SH-SY5Y (cell line): ENCODE measurements around the gene ZSCAN2.

ENCODE experiments used
- GATA2 ChIP-seq: IDR thresholded peaks from 2 replicates; pipeline ENCODE4 v1.6.1; 2011; ENCODE audit warnings: mild to moderate bottlenecking, low read depth, low read length
- GATA3 ChIP-seq: IDR thresholded peaks from 2 replicates; pipeline ENCODE4 v1.6.1; 2011; ENCODE audit warnings: low read depth, mild to moderate bottlenecking, low read length, moderate library complexity

ZSCAN2 gene

GRCh38 chr15:84599906-84600305, 903 bp upstream of the ZSCAN2 start:
- no peak for TF ChIP-seq GATA2
- no peak for TF ChIP-seq GATA3

GRCh38 chr15:84600331-84600686, 500 bp upstream of the ZSCAN2 start:
- TF ChIP-seq GATA2: no peak
- no peak for TF ChIP-seq GATA3

GRCh38 chr15:84601555-84601838, 688 bp downstream of the ZSCAN2 start:
- TF ChIP-seq GATA3: no peak
- no peak for TF ChIP-seq GATA2

- TF ChIP-seq GATA3 (no peak), GATA2 (no peak)
Observed at GRCh38 chr15:84603630-84604379, 3.0 kb downstream of the ZSCAN2 start.

- TF ChIP-seq GATA3 (no peak), GATA2 (no peak)
Observed at GRCh38 chr15:84604826-84605553, 4.2 kb downstream of the ZSCAN2 start.

GRCh38 chr15:84605554-84605882, 4.7 kb downstream of the ZSCAN2 start:
- TF ChIP-seq GATA2 (no peak), GATA3 (no peak)

- TF ChIP-seq GATA2 (no peak), GATA3 (no peak)
Observed at GRCh38 chr15:84606653-84607120, 5.9 kb downstream of the ZSCAN2 start.

- TF ChIP-seq GATA3: no peak
- TF ChIP-seq GATA2: no peak
Observed at GRCh38 chr15:84608707-84609284, 8.0 kb downstream of the ZSCAN2 start.

GRCh38 chr15:84609818-84610525, 9.2 kb downstream of the ZSCAN2 start:
- TF ChIP-seq GATA3 (no peak), GATA2 (no peak)

GRCh38 chr15:84611631-84612030, 10.8 kb downstream of the ZSCAN2 start:
- TF ChIP-seq GATA3 (no peak), GATA2 (no peak)

- TF ChIP-seq GATA3 (no peak), GATA2 (no peak)
Observed at GRCh38 chr15:84616235-84616634, 15.4 kb downstream of the ZSCAN2 start.

GRCh38 chr15:84620626-84621025, 19.8 kb downstream of the ZSCAN2 start:
- TF ChIP-seq GATA3: no peak
- no peak for TF ChIP-seq GATA2

GRCh38 chr15:84621358-84621979, 20.7 kb downstream of the ZSCAN2 start:
- TF ChIP-seq GATA2: no peak
- no peak for TF ChIP-seq GATA3

- TF ChIP-seq GATA3: no peak
- no peak for TF ChIP-seq GATA2
Observed at GRCh38 chr15:84624359-84624758, 23.6 kb downstream of the ZSCAN2 start.
